H1 (cell line): ENCODE measurements around the gene FRS2. TPM values are rescaled to one million over a fixed set of nuclear protein-coding genes. Genes with fewer than 3 reads are reported as not detected.

Source experiments
- CTCF ChIA-PET: fragments of 300-600 bp; sonication (Branson Sonifier 250); formaldehyde crosslinking; loops from one replicate; lab custom pipeline; 2021; ENCODE audit not compliant: partially characterized antibody; lab: Charles Lee
- POLR2A ChIA-PET: fragments of 300-600 bp; sonication (Branson Sonifier 250); formaldehyde crosslinking; loops from one replicate; lab custom pipeline; 2021; ENCODE audit warnings: inconsistent platforms; ENCODE audit not compliant: partially characterized antibody; lab: Charles Lee
- DNase-seq, 2 experiments: peaks; one replicate each; pipeline versions ENCODE4 v3.0.0 to v3.0.0-alpha.2; 2010 to 2022; ENCODE audit warnings: low spot score in 2 of 2, low read depth in 1 of 2, mixed read lengths in 1 of 2
- FAIRE-seq: peaks from 2 replicates; lab custom pipeline; 2011; peaks lifted over from hg19 to GRCh38; lab: Jason Lieb, UNC
- H2AFZ ChIP-seq: 2 replicates; pipeline ENCODE4 v1.8.1; 2012; ENCODE audit warnings: low read length, inconsistent platforms
- H2AK5ac ChIP-seq: 2 replicates; pipeline ENCODE4 v1.6.1; 2013; ENCODE audit warnings: low read depth, low read length
- H2BK120ac ChIP-seq: replicated peaks from 2 replicates; pipeline ENCODE3; 2013; ENCODE audit warnings: low read depth, low read length, inconsistent platforms
- H2BK12ac ChIP-seq: 2 replicates; pipeline ENCODE4 v1.6.1; 2013; ENCODE audit warnings: low read depth, low read length
- H2BK15ac ChIP-seq: 2 replicates; pipeline ENCODE4 v1.6.1; 2013; ENCODE audit warnings: low read length
- H2BK20ac ChIP-seq: 2 replicates; pipeline ENCODE4 v1.6.1; 2013; ENCODE audit warnings: low read length
- H2BK5ac ChIP-seq: 2 replicates; pipeline ENCODE4 v1.6.1; 2013; ENCODE audit warnings: low read depth, low read length
- H3K14ac ChIP-seq: 2 replicates; pipeline ENCODE4 v1.6.1; 2013; ENCODE audit warnings: inconsistent platforms; ENCODE audit not compliant: insufficient read length
- H3K18ac ChIP-seq: 2 replicates; pipeline ENCODE4 v1.6.1; 2013; ENCODE audit warnings: low read length; ENCODE audit errors: extremely low read depth
- H3K23ac ChIP-seq: 2 replicates; pipeline ENCODE4 v1.6.1; 2013; ENCODE audit warnings: inconsistent platforms; ENCODE audit not compliant: insufficient read length
- H3K23me2 ChIP-seq: 2 replicates; pipeline ENCODE4 v1.6.1; 2013; ENCODE audit warnings: low read depth, low read length
- H3K27ac ChIP-seq: 2 replicates; pipeline ENCODE4 v1.6.1; 2011; ENCODE audit warnings: low read depth, low read length, inconsistent platforms
- H3K27me3 ChIP-seq, 4 experiments: replicated peaks in 1 of 4; 1 replicate in 1 of 4; 2 replicates in 3 of 4; pipeline versions ENCODE4 v1.6.1 to v1.8.1; 2011 to 2013; ENCODE audit warnings: low read length in 3 of 4, mild to moderate bottlenecking in 3 of 4, inconsistent platforms in 2 of 4, mixed read lengths in 2 of 4, moderate library complexity in 1 of 4; ENCODE audit not compliant: control insufficient read depth in 3 of 4, insufficient read depth in 3 of 4; ENCODE audit errors: extremely low read depth in 1 of 4
- H3K36me3 ChIP-seq, 4 experiments: 2 replicates each; pipeline versions ENCODE4 v1.6.1 to v1.8.1; 2011 to 2013; ENCODE audit warnings: mild to moderate bottlenecking in 4 of 4, low read length in 3 of 4, moderate library complexity in 2 of 4, control low read depth in 1 of 4, inconsistent platforms in 1 of 4; ENCODE audit not compliant: insufficient read depth in 4 of 4, control insufficient read depth in 2 of 4
- H3K4ac ChIP-seq: replicated peaks from 2 replicates; pipeline ENCODE3; 2013; ENCODE audit warnings: low read length, low read depth, mixed read lengths, inconsistent platforms; ENCODE audit not compliant: insufficient read length
- H3K4me1 ChIP-seq, 4 experiments: replicated peaks in 1 of 4; 1 replicate in 1 of 4; 2 replicates in 3 of 4; pipeline versions ENCODE4 v1.6.1 to v1.8.1; 2011 to 2013; ENCODE audit warnings: low read length in 3 of 4, inconsistent platforms in 2 of 4, mixed read lengths in 1 of 4; ENCODE audit not compliant: insufficient read depth in 4 of 4, control insufficient read depth in 3 of 4
- H3K4me2 ChIP-seq, 2 experiments: 2 replicates each; pipeline versions ENCODE4 v1.6.1 to v1.8.1; 2011 to 2013; ENCODE audit warnings: low read depth in 2 of 2, low read length in 2 of 2, control low read depth in 1 of 2, inconsistent platforms in 1 of 2, mild to moderate bottlenecking in 1 of 2; ENCODE audit not compliant: insufficient read depth in 1 of 2
- H3K4me3 ChIP-seq, 4 experiments: fragments of 200-600, 300-600 bp in 1 of 4; sonication (generic), shearing (Covaris generic), sonication (Bioruptor Twin) in 1 of 4; 2 replicates each; pipeline versions ENCODE4 v1.5.1 to v1.8.1; 2011 to 2016; ENCODE audit warnings: low read length in 4 of 4, low read depth in 3 of 4, control low read depth in 2 of 4, inconsistent platforms in 2 of 4, mild to moderate bottlenecking in 2 of 4, mixed read lengths in 1 of 4, moderate library complexity in 1 of 4; ENCODE audit not compliant: insufficient read depth in 2 of 4; ENCODE audit errors: extremely low read depth in 1 of 4
- H3K56ac ChIP-seq: replicated peaks from 2 replicates; pipeline ENCODE3; 2013; ENCODE audit warnings: low read depth, mild to moderate bottlenecking, mixed read lengths, low read length, inconsistent platforms; ENCODE audit not compliant: insufficient read length
- H3K79me1 ChIP-seq: 2 replicates; pipeline ENCODE4 v1.6.1; 2013; ENCODE audit warnings: low read depth, low read length, control low read depth
- H3K79me2 ChIP-seq, 2 experiments: 2 replicates each; pipeline versions ENCODE4 v1.6.1 to v1.8.1; 2012 to 2013; ENCODE audit warnings: low read length in 2 of 2, mild to moderate bottlenecking in 2 of 2, inconsistent platforms in 1 of 2; ENCODE audit not compliant: insufficient read depth in 2 of 2, control insufficient read depth in 1 of 2
- H3K9ac ChIP-seq, 4 experiments: replicated peaks in 1 of 4; 1 replicate in 1 of 4; 2 replicates in 3 of 4; pipeline versions ENCODE4 v1.6.1 to v1.8.1; 2011 to 2013; ENCODE audit warnings: low read depth in 3 of 4, low read length in 3 of 4, control low read depth in 2 of 4, mild to moderate bottlenecking in 2 of 4, moderate library complexity in 2 of 4, inconsistent platforms in 1 of 4; ENCODE audit errors: extremely low read depth in 1 of 4
- H3K9me3 ChIP-seq, 2 experiments: 2 replicates each; pipeline versions ENCODE4 v1.6.1 to v1.8.1; 2012 to 2013; ENCODE audit warnings: mild to moderate bottlenecking in 2 of 2, moderate library complexity in 2 of 2, control low read depth in 1 of 2, inconsistent platforms in 1 of 2, low read depth in 1 of 2, low read length in 1 of 2, mixed read lengths in 1 of 2; ENCODE audit not compliant: insufficient read depth in 2 of 2
- H4K20me1 ChIP-seq, 2 experiments: replicated peaks in 1 of 2; 2 replicates each; pipeline versions ENCODE3 to v1.8.1; 2011 to 2013; ENCODE audit warnings: inconsistent platforms in 2 of 2, low read length in 2 of 2, mild to moderate bottlenecking in 1 of 2; ENCODE audit not compliant: insufficient read depth in 2 of 2, control insufficient read depth in 1 of 2
- H4K5ac ChIP-seq: 2 replicates; pipeline ENCODE4 v1.6.1; 2013; ENCODE audit warnings: low read length, low read depth, mixed read lengths, inconsistent platforms; ENCODE audit not compliant: insufficient read length
- H4K8ac ChIP-seq: 2 replicates; pipeline ENCODE4 v1.8.0; 2013; ENCODE audit warnings: mild to moderate bottlenecking, moderate library complexity, low read length, inconsistent platforms; ENCODE audit not compliant: insufficient read depth; ENCODE audit errors: extremely low read depth
- H4K91ac ChIP-seq: replicated peaks from 2 replicates; pipeline ENCODE3; 2013; ENCODE audit warnings: low read length, mixed read lengths, inconsistent platforms; ENCODE audit not compliant: insufficient read length
- FOSL1 ChIP-seq: IDR thresholded peaks from 2 replicates; pipeline ENCODE4 v1.6.1; 2011; ENCODE audit warnings: mild to moderate bottlenecking, low read depth, low read length, moderate library complexity; ENCODE audit not compliant: insufficient read depth
- NRF1 ChIP-seq: IDR thresholded peaks from 2 replicates; pipeline ENCODE4 v1.6.1; 2011; ENCODE audit warnings: mild to moderate bottlenecking, low read depth, low read length, improper control_type of control experiment
- POLR2AphosphoS5 ChIP-seq: IDR thresholded peaks from 2 replicates; pipeline ENCODE4 v1.6.1; 2011; ENCODE audit warnings: low read depth, low read length
- RXRA ChIP-seq: IDR thresholded peaks from 2 replicates; pipeline ENCODE4 v1.6.1; 2011; ENCODE audit warnings: low read depth, mild to moderate bottlenecking, low read length, moderate library complexity; ENCODE audit not compliant: insufficient read depth
- SRF ChIP-seq: IDR thresholded peaks from 2 replicates; pipeline ENCODE4 v1.6.1; 2011; ENCODE audit warnings: mild to moderate bottlenecking, low read depth, low read length, moderate library complexity
- TCF12 ChIP-seq: IDR thresholded peaks from 2 replicates; pipeline ENCODE4 v1.6.1; 2011; ENCODE audit warnings: low read depth, mild to moderate bottlenecking, low read length
- WGBS, 2 experiments: shearing (Covaris generic) in 1 of 2; methylation state at CpG; one replicate each; pipeline versions ENCODE4 v1.1.6 to v1.1.7; 2013 to 2015; ENCODE audit warnings: low lambda C conversion rate in 2 of 2, mixed read lengths in 2 of 2, inconsistent platforms in 1 of 2, low coverage in 1 of 2, missing lambda C conversion rate in 1 of 2; ENCODE audit not compliant: insufficient replicate concordance in 2 of 2, insufficient coverage in 1 of 2, insufficient read length in 1 of 2; ENCODE audit errors: extremely low coverage in 1 of 2, missing lambda C conversion rate in 1 of 2; 5-methylcytosine and 5-hydroxymethylcytosine counted together
- polyA plus RNA-seq, 7 experiments: library from polyadenylated mRNA; depleted of rRNA in 3 of 7; stranded (reverse) in 5 of 7; unstranded in 2 of 7; fragments of >200 nt in 5 of 7; fragments of 200-250 nt in 2 of 7; gene quantifications; 1 replicate in 5 of 7; 2 replicates in 1 of 7; 4 replicates in 1 of 7; pipeline versions ENCODE4 v1.2.1 to v1.2.3, GENCODE V29; 2011 to 2013; ENCODE audit warnings: missing spikeins in 2 of 7, mixed read lengths in 2 of 7
- total RNA-seq: library from RNA; stranded (reverse); fragmentation: NEBNext Ultra II Directional; extraction: Animal tissue kit (Norgen Biotek cat#: 25700); gene quantifications from 2 replicates; pipeline ENCODE4 v1.2.1, GENCODE V29; 2021

The FRS2 gene
- total and polyA plus RNA-seq, 2 of the 8 experiments (the other 6 are each of a cell fraction or from before 2014, with no cell fraction given): 10.3 to 35.8 TPM

GRCh38 chr12:69580074-69580473, 109.9 kb downstream of the FRS2 start:
- no peak overlapping the region for H2BK5ac ChIP-seq
- POLR2A ChIA-PET: interaction anchor here (0.6 to 2.3 kb wide), 3 partner anchors 10 to 408 kb away, joined by 3 to 11 read pairs (median 5); no protein-coding TSS in a partner anchor
- WGBS, 2 experiments: 93% methylated on average over 1 of the region's 1 CpG; no CpG with 5 or more reads in 1 of the 2 experiments
- FAIRE-seq: no peak
- DNase-seq: no peak
- no peaks in the 10 kb centered on the region for H3K79me2 ChIP-seq
- H4K5ac ChIP-seq: no peak overlapping the region
- no peak overlapping the region for H4K8ac ChIP-seq
- H2AFZ ChIP-seq: no peak overlapping the region
- H3K9me3 ChIP-seq: no peaks in the 10 kb centered on the region
- no peak overlapping the region for H4K91ac ChIP-seq
- H2BK20ac ChIP-seq: no peak overlapping the region
- no peak overlapping the region for H2BK12ac ChIP-seq
- H2AK5ac ChIP-seq: no peak overlapping the region
- H3K23ac ChIP-seq: no peak overlapping the region
- no peak overlapping the region for H2BK15ac ChIP-seq
- H3K4me1 ChIP-seq: no peaks in the 10 kb centered on the region
- H3K14ac ChIP-seq: no peak overlapping the region
- no peak overlapping the region for H3K9ac ChIP-seq
- CTCF ChIA-PET: interaction anchor here (0.7 to 8.6 kb wide), 8 partner anchors 9 to 425 kb away, joined by 3 to 69 read pairs (median 4); no protein-coding TSS in a partner anchor
- no peak overlapping the region for H2BK120ac ChIP-seq
- no peaks in the 10 kb centered on the region for H3K79me1 ChIP-seq
- no peaks in the 10 kb centered on the region for H3K23me2 ChIP-seq
- H3K27ac ChIP-seq: no peak overlapping the region
- H3K36me3 ChIP-seq: peaks cover 0 to 5% (median 4%) of the 10 kb centered on the region in 4 experiments; a peak in 3 of 8 replicates
- H3K18ac ChIP-seq: no peak overlapping the region
- no peak overlapping the region for H3K4me2 ChIP-seq
- H3K4ac ChIP-seq: no peak overlapping the region
- H3K27me3 ChIP-seq: no peaks in the 10 kb centered on the region
- TF ChIP-seq RXRA (no peak), FOSL1 (no peak), POLR2AphosphoS5 (0 out of 2 replicates have a peak, but pooled peaks have one; percentile 16), SRF (no peak), TCF12 (no peak), NRF1 (no peak)
- TF ChIP-seq, all 59 proteins: peak for 1
- H4K20me1 ChIP-seq: no peaks in the 10 kb centered on the region
- no peak overlapping the region for H3K4me3 ChIP-seq
- H3K56ac ChIP-seq: no peak overlapping the region
